ENCODE measurements around the gene CLASP1. TPM values are rescaled to one million over a fixed set of nuclear protein-coding genes. Genes with fewer than 3 reads are reported as not detected.
"Not testable (repeated sequence)": the region's sequence is repeated elsewhere in the genome, so short reads cannot be mapped to it uniquely, and the experiment has no call there.

The CLASP1 gene
- total RNA-seq, 1 donor from 2014 or later: 71.7 TPM

DNA sequence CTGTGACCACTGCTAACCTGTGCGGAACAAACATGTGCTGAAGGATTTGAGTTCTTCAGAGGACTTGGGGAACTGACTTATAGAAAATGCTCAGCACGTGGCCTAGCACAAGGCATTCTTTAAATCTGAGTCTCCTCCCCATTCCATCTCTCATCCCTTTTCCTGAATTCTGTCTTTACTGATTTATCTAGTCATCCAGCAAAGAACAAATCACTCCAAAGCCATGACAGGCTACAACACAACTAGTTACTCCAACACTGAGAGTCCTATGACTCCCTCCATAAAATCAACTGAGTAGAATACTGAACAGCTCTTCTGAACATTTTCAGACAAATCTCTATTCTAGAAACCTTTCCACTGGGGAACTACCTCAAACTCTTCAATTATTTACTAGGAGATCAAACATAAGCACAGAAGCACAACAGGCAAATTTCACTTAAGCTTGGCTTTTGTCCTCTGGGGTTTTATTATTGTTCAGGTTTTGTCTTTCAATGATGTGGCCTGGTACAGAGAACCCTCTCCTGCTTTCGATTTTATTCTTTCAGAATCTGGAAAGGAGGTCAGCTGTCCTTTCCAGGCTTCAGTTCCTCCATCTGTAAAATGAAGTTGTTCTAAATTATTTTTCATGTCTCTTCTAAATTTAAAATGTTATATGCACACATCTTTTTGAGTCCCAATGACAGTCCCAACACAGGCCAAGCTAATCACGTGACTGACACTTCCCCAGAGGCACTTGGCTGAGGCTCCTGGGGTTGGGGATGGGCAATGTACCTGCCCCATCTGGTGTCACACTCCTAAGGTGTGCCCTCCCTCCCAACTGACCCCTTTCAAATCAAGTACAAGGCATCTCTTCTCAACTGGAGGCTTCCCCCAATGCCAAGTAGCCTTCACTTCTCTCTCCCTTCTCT lies 86.7 kb downstream of the CLASP1 start:
- Mint-ChIP-seq H3K27me3 (ENCODE audit: low read depth) (no peaks in the 10 kb centered on the region), H3K36me3 (ENCODE audit: low read depth) (peaks cover 27% of the 10 kb centered on the region), H3K4me1 (ENCODE audit: low read depth) (peaks cover 39% of the 10 kb centered on the region), H3K9me3 (peaks cover 10% of the 10 kb centered on the region), H3K4me3 (ENCODE audit: low read depth) (no peak overlapping the region), H3K27ac (peak overlapping the region; percentile 52)
- DNase-seq (ENCODE audit: low spot score): no peak
- intact Hi-C loops (cut with micrococcal nuclease): no loop called here

GRCh38 chr2:121561617-121562268 lies 87.5 kb downstream of the CLASP1 start:
- DNase-seq (ENCODE audit: low spot score): no peak
- Mint-ChIP-seq H3K27ac (peak overlapping the region; percentile 55), H3K27me3 (ENCODE audit: low read depth) (no peaks in the 10 kb centered on the region), H3K4me3 (ENCODE audit: low read depth) (no peak overlapping the region), H3K9me3 (peaks cover 10% of the 10 kb centered on the region), H3K36me3 (ENCODE audit: low read depth) (peaks cover 27% of the 10 kb centered on the region), H3K4me1 (ENCODE audit: low read depth) (peaks cover 37% of the 10 kb centered on the region)
- intact Hi-C loops (cut with micrococcal nuclease): loop anchor here (2.0 kb wide), 1 partner anchor 31 kb away; the partner anchor contains the start of gene RNU4ATAC

DNA sequence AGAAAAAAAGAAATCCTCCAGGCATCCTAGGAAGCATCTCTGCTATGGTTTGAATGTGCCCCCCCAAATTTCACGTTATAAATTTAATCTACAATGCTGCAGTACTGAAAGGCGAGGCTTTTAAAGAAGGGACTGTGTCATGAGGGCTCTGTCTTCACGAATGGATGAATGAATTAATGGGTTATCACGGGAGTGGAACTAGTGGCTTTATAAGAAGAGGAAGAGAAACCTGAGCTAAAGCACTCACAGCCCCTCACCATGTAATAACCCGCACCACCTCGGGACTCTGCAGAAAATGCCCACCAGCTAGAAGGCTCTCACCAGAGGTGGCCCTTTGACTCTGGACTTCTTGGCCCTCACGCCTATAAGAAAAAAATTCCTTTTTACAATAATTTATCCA lies 90.9 kb downstream of the CLASP1 start:
- Mint-ChIP-seq H3K27me3 (ENCODE audit: low read depth) (no peaks in the 10 kb centered on the region), H3K4me1 (ENCODE audit: low read depth) (peaks cover 24% of the 10 kb centered on the region), H3K9me3 (no peaks in the 10 kb centered on the region)

DNA sequence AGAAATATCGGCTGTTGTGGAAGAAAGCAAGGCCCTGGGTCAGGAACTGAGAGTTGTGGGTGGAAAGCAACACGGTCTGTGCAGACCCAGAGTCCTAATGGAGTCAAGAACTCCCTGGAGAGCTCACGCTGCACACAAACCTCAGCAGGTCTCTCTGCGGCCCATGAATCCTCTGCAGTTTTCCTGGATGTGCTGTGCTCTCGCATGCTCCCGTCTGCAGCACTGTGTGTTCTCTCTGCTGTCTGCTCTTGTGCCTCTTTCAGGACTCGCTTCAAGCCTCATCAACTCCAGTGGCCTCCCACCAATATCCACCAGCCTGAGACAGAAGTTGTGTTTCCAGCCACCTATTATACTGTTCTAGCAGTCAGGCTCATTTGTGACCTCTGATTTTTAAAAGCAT lies 94.3 kb downstream of the CLASP1 start:
- Mint-ChIP-seq H3K9me3 (peaks cover 18% of the 10 kb centered on the region), H3K4me1 (ENCODE audit: low read depth) (peaks cover 31% of the 10 kb centered on the region), H3K36me3 (ENCODE audit: low read depth) (peaks cover 23% of the 10 kb centered on the region), H3K27me3 (ENCODE audit: low read depth) (no peaks in the 10 kb centered on the region), H3K4me3 (ENCODE audit: low read depth) (no peak overlapping the region), H3K27ac (no peak overlapping the region)
- intact Hi-C loops (cut with micrococcal nuclease): no loop called here
- no peak for DNase-seq (ENCODE audit: low spot score)

More for the DNA sequence above, 90.9 kb downstream of the CLASP1 start:
- DNase-seq (ENCODE audit: low spot score): no peak
- Mint-ChIP-seq H3K27ac (no peak overlapping the region), H3K36me3 (ENCODE audit: low read depth) (peaks cover 10% of the 10 kb centered on the region), H3K4me3 (ENCODE audit: low read depth) (no peak overlapping the region)
- intact Hi-C loops (cut with micrococcal nuclease): no loop called here

- H3K27ac Mint-ChIP-seq; intact Hi-C loops (cut with micrococcal nuclease); DNase-seq (ENCODE audit: low spot score); H3K27me3 Mint-ChIP-seq (ENCODE audit: low read depth); H3K4me3 Mint-ChIP-seq (ENCODE audit: low read depth): not testable (repeated sequence)
- peaks cover 37% of the 10 kb centered on the region for H3K4me1 Mint-ChIP-seq (ENCODE audit: low read depth)
- peaks cover 39% of the 10 kb centered on the region for H3K36me3 Mint-ChIP-seq (ENCODE audit: low read depth)
- H3K9me3 Mint-ChIP-seq: peaks cover 35% of the 10 kb centered on the region
These were observed 96.6 kb downstream of the CLASP1 start for GRCh38 chr2:121552477-121553180.

DNA sequence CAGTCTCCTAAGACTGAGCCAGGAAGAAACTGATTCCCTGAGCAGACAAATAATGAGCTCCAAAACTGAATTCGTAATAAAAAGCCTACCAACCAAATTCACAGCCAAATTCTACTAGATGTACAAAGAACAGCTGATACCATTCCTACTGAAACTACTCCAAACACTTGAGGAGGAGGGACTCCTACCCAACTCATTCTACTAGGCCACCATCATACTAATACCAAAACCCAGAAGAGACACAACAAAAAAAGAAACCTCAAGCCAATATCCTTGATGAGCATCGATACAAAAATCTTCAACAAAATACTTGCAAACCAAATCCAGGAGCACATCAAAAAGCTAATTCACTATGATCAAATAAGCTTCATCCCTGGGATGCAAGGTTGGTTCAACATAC lies 98.6 kb downstream of the CLASP1 start:
- peaks cover 39% of the 10 kb centered on the region for H3K36me3 Mint-ChIP-seq (ENCODE audit: low read depth)
- H3K4me3 Mint-ChIP-seq (ENCODE audit: low read depth): no peak overlapping the region
- no peak for DNase-seq (ENCODE audit: low spot score)
- H3K27me3 Mint-ChIP-seq (ENCODE audit: low read depth): no peaks in the 10 kb centered on the region
- intact Hi-C loops (cut with micrococcal nuclease): no loop called here
- peaks cover 39% of the 10 kb centered on the region for H3K4me1 Mint-ChIP-seq (ENCODE audit: low read depth)
- H3K9me3 Mint-ChIP-seq: peaks cover 35% of the 10 kb centered on the region
- no peak overlapping the region for H3K27ac Mint-ChIP-seq

GRCh38 chr2:121547646-121548045 lies 101.6 kb downstream of the CLASP1 start:
- Mint-ChIP-seq H3K4me1 (ENCODE audit: low read depth) (peaks cover 42% of the 10 kb centered on the region), H3K4me3 (ENCODE audit: low read depth) (no peak overlapping the region), H3K27ac (no peak overlapping the region), H3K36me3 (ENCODE audit: low read depth) (peaks cover 35% of the 10 kb centered on the region), H3K27me3 (ENCODE audit: low read depth) (no peaks in the 10 kb centered on the region), H3K9me3 (peaks cover 32% of the 10 kb centered on the region)
- no peak for DNase-seq (ENCODE audit: low spot score)
- intact Hi-C loops (cut with micrococcal nuclease): no loop called here

DNA sequence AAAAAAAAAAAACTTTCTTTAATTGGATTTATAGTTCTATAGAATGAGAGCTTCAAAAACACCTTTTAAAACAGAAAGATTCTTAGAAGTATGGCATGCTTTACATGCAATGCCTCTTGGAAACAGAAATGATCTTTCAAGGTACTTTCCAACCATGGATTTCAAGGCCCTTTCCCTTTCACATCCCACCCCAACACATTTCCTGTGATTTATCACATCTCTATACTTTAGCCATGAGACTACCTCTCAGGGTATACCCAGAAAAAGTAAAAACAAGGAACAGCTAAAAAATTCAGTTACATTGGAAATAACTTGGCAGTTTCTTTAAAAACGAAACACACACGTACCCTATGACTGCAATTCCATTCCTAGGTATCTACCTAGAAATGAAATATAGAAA lies 103.3 kb downstream of the CLASP1 start:
- Mint-ChIP-seq H3K9me3 (peaks cover 26% of the 10 kb centered on the region), H3K4me1 (ENCODE audit: low read depth) (peaks cover 27% of the 10 kb centered on the region), H3K27me3 (ENCODE audit: low read depth) (no peaks in the 10 kb centered on the region), H3K27ac (no peak overlapping the region), H3K4me3 (ENCODE audit: low read depth) (no peak overlapping the region), H3K36me3 (ENCODE audit: low read depth) (peaks cover 26% of the 10 kb centered on the region)
- intact Hi-C loops (cut with micrococcal nuclease): no loop called here
- no peak for DNase-seq (ENCODE audit: low spot score)

- H3K4me3 Mint-ChIP-seq (ENCODE audit: low read depth): no peak overlapping the region
- intact Hi-C loops (cut with micrococcal nuclease): no loop called here
- no peak for DNase-seq (ENCODE audit: low spot score)
- H3K4me1 Mint-ChIP-seq (ENCODE audit: low read depth): peaks cover 21% of the 10 kb centered on the region
- no peak overlapping the region for H3K27ac Mint-ChIP-seq
- H3K27me3 Mint-ChIP-seq (ENCODE audit: low read depth): no peaks in the 10 kb centered on the region
- peaks cover 19% of the 10 kb centered on the region for H3K9me3 Mint-ChIP-seq
- H3K36me3 Mint-ChIP-seq (ENCODE audit: low read depth): peaks cover 19% of the 10 kb centered on the region
These were observed 104.0 kb downstream of the CLASP1 start for GRCh38 chr2:121545257-121545656.

GRCh38 chr2:121541495-121541894 lies 107.8 kb downstream of the CLASP1 start:
- Mint-ChIP-seq H3K9me3 (no peaks in the 10 kb centered on the region), H3K27me3 (ENCODE audit: low read depth) (no peaks in the 10 kb centered on the region), H3K36me3 (ENCODE audit: low read depth) (no peaks in the 10 kb centered on the region), H3K4me1 (ENCODE audit: low read depth) (peaks cover 23% of the 10 kb centered on the region), H3K4me3 (ENCODE audit: low read depth) (no peak overlapping the region), H3K27ac (no peak overlapping the region)
- no peak for DNase-seq (ENCODE audit: low spot score)
- intact Hi-C loops (cut with micrococcal nuclease): no loop called here

DNA sequence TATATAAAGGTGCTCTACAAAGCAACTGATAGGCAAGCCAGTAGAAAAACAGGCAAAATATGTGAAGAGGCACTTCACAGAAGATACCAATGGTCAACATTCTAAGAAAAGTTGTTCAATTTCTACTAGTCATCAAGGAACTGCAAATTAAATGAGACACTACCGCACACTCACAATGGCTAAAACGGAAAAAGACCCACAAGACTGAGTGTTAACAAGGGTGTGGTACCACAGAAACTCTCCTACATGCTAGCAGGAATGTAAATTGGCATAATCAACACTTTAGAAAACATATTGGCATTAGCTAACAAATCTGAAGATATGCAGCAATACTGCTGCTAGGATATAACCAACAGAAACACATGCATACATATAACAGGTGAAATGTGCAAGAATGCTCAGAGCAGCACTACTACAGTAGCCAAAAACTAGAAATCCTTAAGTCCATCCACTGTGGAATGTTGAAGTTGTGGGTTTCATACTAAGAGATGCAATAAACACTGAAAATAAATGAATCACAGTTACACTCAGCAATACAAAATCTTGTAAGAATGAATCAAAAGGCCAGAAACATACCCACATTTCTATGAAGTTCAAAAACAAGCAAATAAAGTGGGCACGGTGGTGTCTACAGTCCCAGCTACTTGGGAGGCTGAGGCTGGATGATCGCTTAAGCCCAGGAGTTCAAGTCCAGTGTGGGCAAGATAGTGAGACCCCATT lies 109.4 kb downstream of the CLASP1 start:
- intact Hi-C loops (cut with micrococcal nuclease): no loop called here
- Mint-ChIP-seq H3K4me3 (ENCODE audit: low read depth) (no peak overlapping the region), H3K27ac (no peak overlapping the region)

GRCh38 chr2:121536850-121537557 lies 112.3 kb downstream of the CLASP1 start:
- H3K36me3 Mint-ChIP-seq (ENCODE audit: low read depth): peaks cover 3% of the 10 kb centered on the region
- intact Hi-C loops (cut with micrococcal nuclease): no loop called here
- H3K4me1 Mint-ChIP-seq (ENCODE audit: low read depth): peaks cover 24% of the 10 kb centered on the region
- no peaks in the 10 kb centered on the region for H3K9me3 Mint-ChIP-seq
- DNase-seq (ENCODE audit: low spot score): no peak
- no peaks in the 10 kb centered on the region for H3K27me3 Mint-ChIP-seq (ENCODE audit: low read depth)
- H3K4me3 Mint-ChIP-seq (ENCODE audit: low read depth): no peak overlapping the region
- no peak overlapping the region for H3K27ac Mint-ChIP-seq

More for the DNA sequence above, 109.4 kb downstream of the CLASP1 start:
- Mint-ChIP-seq H3K9me3 (no peaks in the 10 kb centered on the region), H3K36me3 (ENCODE audit: low read depth) (peaks cover 3% of the 10 kb centered on the region), H3K4me1 (ENCODE audit: low read depth) (peaks cover 14% of the 10 kb centered on the region), H3K27me3 (ENCODE audit: low read depth) (no peaks in the 10 kb centered on the region)
- no peak for DNase-seq (ENCODE audit: low spot score)
